Progenitor cell of endocrine pancreas (in vitro differentiated cells): Measurements from ENCODE around the gene CIT. TPM values are rescaled to one million over a fixed set of nuclear protein-coding genes. Genes with fewer than 3 reads are reported as not detected.

Source experiments
- DNase-seq: peaks from one replicate; pipeline ENCODE4 v3.0.0; 2021; ENCODE audit warnings: low spot score; ENCODE audit not compliant: unreplicated experiment
- H3K27ac Mint-ChIP-seq: 2 replicates; pipeline ENCODE4 v1.8.0; 2021; ENCODE audit warnings: mild to moderate bottlenecking, moderate library complexity, mixed read lengths
- H3K27me3 Mint-ChIP-seq: 2 replicates; pipeline ENCODE4 v1.8.0; 2021; ENCODE audit warnings: mixed read lengths
- H3K36me3 Mint-ChIP-seq: 2 replicates; pipeline ENCODE4 v1.8.0; 2022; ENCODE audit warnings: mixed read lengths; ENCODE audit not compliant: insufficient read depth
- H3K4me1 Mint-ChIP-seq: 2 replicates; pipeline ENCODE4 v1.8.0; 2021; ENCODE audit warnings: low read depth, mixed read lengths
- H3K4me3 Mint-ChIP-seq: 2 replicates; pipeline ENCODE4 v1.8.0; 2021; ENCODE audit warnings: low read depth, mild to moderate bottlenecking, moderate library complexity, mixed read lengths
- H3K9me3 Mint-ChIP-seq: 2 replicates; pipeline ENCODE4 v1.8.0; 2021; ENCODE audit warnings: low read depth, mixed read lengths
- total RNA-seq: library from RNA; stranded (reverse); gene quantifications from 2 replicates; pipeline ENCODE4 v1.2.1, GENCODE V29; 2021
- TF ChIP-seq, protein P1 (sequence below): fragments of 200-600 bp; sonication (generic); IDR thresholded peaks from one replicate; pipeline ENCODE4 v1.5.0; 2021; ENCODE audit warnings: antibody characterized with exemption, mild to moderate bottlenecking; ENCODE audit not compliant: unreplicated experiment

The CIT gene
- total RNA-seq, 1 donor from 2014 or later, result 44.1 TPM

DNA sequence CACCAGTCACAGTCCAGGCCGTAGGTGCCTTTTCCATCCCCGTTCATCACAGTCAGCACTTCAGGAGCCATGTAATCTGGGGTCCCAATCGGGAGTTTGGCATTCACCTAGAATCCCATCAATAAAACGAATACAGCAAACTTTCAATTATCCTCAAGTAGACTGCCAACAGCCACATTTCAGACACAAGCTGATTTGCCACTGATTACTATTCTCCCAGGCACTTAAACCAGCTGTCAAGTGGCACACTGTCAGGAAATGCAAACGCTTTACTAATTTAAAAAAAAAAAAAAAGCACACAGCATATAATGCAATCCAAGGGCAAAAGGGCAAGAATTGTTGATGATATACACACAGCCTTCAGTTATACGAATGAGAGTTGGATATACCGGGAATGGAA lies 51.9 kb downstream of the CIT start:
- no peaks in the 10 kb centered on the region for H3K9me3 Mint-ChIP-seq
- H3K36me3 Mint-ChIP-seq, result peaks cover 8% of the 10 kb centered on the region
- no peak for DNase-seq
- H3K27me3 Mint-ChIP-seq, result no peaks in the 10 kb centered on the region
- H3K4me3 Mint-ChIP-seq, result no peak overlapping the region
- H3K27ac Mint-ChIP-seq, result no peak overlapping the region
- H3K4me1 Mint-ChIP-seq, result no peaks in the 10 kb centered on the region
- TF ChIP-seq, protein P1, sequence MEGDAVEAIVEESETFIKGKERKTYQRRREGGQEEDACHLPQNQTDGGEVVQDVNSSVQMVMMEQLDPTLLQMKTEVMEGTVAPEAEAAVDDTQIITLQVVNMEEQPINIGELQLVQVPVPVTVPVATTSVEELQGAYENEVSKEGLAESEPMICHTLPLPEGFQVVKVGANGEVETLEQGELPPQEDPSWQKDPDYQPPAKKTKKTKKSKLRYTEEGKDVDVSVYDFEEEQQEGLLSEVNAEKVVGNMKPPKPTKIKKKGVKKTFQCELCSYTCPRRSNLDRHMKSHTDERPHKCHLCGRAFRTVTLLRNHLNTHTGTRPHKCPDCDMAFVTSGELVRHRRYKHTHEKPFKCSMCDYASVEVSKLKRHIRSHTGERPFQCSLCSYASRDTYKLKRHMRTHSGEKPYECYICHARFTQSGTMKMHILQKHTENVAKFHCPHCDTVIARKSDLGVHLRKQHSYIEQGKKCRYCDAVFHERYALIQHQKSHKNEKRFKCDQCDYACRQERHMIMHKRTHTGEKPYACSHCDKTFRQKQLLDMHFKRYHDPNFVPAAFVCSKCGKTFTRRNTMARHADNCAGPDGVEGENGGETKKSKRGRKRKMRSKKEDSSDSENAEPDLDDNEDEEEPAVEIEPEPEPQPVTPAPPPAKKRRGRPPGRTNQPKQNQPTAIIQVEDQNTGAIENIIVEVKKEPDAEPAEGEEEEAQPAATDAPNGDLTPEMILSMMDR, result no peak

DNA sequence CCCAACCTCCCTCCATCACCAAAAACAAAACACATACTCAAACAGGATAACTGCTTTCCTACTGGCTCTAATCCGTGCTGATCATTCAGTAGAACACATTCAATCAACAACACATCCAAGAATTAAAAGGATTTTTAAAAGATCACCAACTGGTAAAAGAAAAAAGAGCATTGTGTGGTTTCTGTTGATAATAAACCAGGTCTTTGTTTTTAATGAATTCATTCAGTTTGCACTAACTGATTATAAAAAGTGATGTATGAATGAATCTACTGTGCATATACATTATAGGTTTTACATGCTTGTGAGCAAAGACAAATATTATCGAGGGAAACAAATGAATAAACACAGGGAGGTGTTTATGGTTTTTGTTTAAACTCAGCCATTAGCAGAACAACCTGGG lies 55.1 kb downstream of the CIT start:
- Mint-ChIP-seq H3K36me3 (peaks cover 1% of the 10 kb centered on the region), H3K27ac (no peak overlapping the region), H3K4me1 (no peaks in the 10 kb centered on the region), H3K4me3 (no peak overlapping the region), H3K27me3 (no peaks in the 10 kb centered on the region), H3K9me3 (no peaks in the 10 kb centered on the region)
- TF ChIP-seq, protein P1, result no peak
- DNase-seq, result no peak

DNA sequence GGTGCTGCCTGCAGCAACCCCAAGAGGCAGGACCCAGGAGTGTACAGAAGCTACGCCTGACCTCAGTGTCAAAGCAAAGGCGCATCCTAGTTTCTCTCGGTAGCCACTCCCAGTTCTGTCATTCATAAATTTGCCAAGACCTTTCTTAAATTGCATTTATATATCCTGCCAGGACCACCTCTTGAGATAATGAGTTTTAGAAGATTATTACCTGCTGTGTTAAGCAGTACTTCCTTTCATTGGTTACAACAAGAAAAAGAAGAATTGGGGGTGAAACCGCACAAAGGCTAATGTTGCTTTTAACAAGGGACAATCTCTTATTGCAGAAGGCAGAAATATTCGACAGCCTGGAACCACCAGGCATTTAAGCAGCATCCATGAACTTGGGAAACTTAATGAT lies 57.8 kb downstream of the CIT start:
- peaks cover 5% of the 10 kb centered on the region for H3K36me3 Mint-ChIP-seq
- H3K4me3 Mint-ChIP-seq, result no peak overlapping the region
- no peak overlapping the region for H3K27ac Mint-ChIP-seq

DNA sequence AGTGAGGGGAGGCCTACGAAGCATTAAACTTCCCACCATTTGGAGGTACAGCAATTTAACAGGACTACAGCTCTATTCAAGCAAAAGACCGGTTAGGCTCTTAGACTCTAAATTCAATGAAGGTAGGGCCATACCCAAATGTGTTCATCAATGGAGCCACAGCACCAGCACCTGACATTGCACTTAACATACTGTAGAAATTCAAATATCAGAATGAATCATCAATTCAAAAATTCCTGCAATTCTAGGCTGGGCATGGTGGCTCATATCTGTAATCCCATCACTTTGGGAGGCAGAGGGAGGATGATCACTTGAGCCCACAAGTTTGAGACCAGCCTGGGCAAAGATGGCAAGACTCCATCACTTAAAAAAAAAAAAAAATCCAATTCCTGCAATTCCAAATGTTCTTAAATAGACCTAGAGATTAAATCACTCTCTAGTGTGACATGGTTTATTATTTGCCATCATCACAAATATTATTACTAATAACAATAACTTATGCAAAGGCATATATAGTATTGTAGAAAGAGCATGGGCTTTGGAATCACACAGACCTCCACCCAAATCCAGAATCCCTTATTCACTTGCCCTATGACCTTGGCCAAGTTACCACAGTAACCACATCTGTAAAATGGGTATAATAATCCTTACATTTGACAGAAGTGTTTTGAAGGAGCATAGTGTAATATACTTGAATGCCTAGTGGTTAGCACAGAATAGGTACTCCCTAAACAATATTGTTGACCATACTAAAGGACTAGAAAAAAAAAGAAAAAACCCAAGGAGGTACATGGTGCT lies 59.4 kb downstream of the CIT start:
- TF ChIP-seq, protein P1, result no peak
- Mint-ChIP-seq H3K36me3 (peaks cover 7% of the 10 kb centered on the region), H3K9me3 (no peaks in the 10 kb centered on the region), H3K27me3 (no peaks in the 10 kb centered on the region), H3K27ac (no peak overlapping the region), H3K4me3 (no peak overlapping the region), H3K4me1 (no peaks in the 10 kb centered on the region)
- DNase-seq, result no peak

More for the DNA sequence above, 57.8 kb downstream of the CIT start:
- Mint-ChIP-seq H3K9me3 (no peaks in the 10 kb centered on the region), H3K4me1 (no peaks in the 10 kb centered on the region), H3K27me3 (no peaks in the 10 kb centered on the region)
- TF ChIP-seq, protein P1, result no peak
- DNase-seq, result no peak

DNA sequence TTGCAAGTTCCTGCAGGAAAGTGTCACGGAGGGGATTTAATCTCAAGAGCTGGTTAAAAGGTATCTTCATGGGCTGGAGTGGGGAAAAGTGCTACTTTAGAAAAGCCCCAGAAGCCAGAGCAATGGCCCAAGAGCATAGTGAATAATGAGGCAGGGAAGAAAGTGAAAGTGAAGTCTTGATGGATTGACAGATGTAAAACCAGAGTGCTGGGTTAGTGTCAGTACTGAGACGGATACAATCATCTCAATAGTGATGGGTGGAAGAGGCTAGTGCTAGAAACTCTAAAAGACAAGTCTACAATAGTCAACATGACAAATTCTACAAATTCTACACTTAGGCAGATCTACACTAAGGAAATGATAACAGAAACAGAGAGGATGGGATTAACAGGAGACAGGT lies 68.1 kb downstream of the CIT start:
- no peak for DNase-seq
- Mint-ChIP-seq H3K27me3 (peaks cover 2% of the 10 kb centered on the region), H3K4me3 (no peak overlapping the region), H3K9me3 (peaks cover 8% of the 10 kb centered on the region), H3K27ac (no peak overlapping the region), H3K36me3 (peaks cover 6% of the 10 kb centered on the region), H3K4me1 (peaks cover 12% of the 10 kb centered on the region)
- TF ChIP-seq, protein P1, result no peak
